GDM1 (cell line): ENCODE measurements around the gene WDFY2.

Experiments
- DNase-seq: peaks from one replicate; lab custom pipeline; 2025; lab: John Stamatoyannopoulos, UW

WDFY2 gene

DNA sequence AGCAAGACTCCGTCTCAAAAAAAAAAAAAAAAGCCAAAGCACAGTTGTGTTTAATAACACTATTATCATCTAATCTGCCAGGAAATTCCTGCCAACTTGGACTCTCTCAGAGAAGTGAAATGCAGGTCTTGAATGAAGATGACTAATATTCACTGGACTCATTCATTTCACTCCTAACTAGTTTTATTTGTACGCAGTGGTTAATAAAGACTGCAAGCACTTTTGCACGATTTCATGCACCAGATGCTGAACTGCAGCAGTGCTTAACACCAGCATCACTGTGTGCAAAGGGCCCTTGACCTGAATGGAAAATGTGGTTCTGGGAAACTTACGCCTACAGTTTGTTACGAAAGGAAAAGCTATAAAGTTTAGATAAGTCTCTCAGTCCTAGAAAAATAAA lies 156.4 kb downstream of the WDFY2 start:
- DNase-seq: no peak

DNA sequence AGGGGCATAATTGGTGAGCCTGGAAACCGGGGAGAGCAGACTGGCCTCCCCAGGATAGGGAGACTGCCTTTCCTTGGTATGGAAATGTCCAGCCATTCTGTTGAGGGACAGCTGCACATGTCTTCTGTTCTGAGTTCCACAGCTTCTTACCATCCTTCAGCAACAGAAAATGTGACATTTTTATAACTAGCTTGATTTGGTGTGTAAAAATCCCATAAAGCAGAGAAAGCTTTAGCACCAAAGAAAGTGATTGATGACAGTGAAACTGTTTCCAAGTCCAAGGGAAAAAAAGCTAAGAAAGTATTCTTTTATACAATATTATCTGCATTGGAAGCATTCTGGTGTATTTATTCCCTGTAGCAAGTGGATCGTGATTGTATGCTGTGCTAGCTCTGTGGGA lies 157.8 kb downstream of the WDFY2 start:
- no peak for DNase-seq

DNA sequence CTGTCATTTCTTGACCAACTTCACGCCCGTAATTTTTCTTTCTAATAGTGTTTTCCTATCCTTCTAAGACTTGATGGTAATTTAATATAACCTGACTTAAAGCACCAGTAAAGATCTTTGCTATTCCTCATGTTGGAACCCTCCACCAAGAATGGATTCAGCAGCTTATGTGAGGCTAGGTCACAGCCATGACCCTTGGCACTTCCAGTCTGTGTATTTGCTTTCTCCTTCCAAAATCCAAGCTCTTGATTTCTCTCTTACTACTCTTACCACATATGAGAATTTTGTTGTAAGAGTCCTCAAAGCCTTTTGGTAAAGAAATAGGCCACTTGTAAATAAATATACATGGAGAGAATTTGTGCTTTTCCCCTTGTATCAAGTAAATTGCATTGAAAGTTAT lies 158.3 kb downstream of the WDFY2 start:
- DNase-seq: no peak

DNA sequence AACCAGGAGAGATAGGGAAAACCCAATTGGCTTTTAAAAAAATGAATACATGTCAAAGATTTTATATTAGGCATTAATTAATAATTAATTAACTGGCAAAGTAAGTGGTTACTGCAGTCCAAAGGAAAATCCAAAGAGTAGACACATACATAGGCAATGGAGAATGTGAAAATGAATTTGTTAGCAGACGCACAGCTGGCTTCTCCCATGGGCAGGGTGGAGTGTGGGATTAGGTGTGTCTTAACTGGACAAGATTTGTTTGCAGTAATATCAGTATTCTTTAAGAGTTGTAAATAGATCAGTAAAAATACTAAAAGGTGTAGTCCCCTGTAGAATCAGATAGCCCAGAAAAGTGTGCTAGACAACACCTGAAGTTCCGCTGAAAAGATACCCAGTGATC lies 161.0 kb downstream of the WDFY2 start:
- no peak for DNase-seq

DNA sequence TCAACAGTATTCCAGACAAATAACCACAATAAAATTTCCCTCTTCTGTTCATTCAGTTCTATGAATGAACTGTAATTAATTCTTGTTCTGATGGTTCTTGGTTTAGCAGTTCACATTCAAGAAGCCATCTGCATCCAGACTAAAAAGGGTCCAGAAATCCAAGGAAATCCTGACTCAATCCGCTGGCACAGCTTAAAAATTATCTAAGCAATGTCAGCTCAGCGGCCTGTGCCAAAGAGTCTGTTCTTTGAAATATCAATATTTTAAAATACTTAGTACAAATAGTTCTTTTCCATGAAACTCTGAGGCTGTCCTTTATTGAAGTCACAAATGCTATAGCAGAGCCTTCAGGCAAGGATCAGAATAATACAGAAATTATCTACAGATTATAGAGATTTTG lies 162.5 kb downstream of the WDFY2 start:
- DNase-seq: no peak

DNA sequence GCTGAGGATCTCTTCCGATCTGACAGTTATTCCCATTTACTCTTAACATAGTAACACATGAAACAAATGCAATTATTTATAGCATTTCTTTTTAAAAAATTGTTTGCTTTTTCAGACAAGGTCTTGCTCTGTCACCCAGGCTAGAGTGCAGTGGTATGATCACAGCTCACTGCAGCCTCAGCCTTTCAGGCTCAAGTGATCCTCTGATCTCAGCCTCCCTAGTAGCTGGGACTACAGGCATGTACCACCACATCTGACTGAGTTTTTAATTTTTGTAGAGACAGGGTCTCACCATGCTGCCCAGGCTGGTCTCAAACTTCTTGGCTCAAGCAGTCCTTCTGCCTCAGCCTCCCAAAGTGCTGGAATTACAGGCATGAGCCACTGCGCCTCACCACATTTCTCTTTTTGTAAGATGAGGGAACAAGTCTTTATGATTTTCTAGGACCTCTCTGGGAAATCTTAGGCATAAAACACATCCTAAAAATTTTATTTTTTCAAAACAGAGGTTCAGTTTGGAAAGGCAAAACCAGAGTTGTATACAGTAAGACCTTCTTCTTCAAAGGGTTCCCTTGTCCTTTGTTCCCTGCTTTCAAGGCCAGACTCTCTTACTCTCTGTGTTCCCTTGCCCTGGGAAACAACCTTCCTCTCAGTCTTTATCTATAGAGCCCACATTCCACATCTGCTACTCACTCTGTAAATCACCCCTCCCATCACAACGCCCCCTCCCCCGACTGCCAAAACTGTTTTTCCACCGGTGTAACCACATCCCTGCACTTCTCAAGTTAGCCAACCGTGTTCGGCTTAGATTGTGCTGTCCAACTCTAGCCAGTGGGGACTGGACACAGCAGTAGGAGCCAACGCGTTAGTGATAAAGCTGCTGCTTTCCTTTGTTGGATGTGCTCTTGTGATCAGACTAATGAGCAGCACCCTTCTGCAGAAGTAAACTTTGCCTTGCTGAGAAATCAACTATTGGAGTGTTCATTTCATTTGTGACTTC lies 163.5 kb downstream of the WDFY2 start:
- DNase-seq: no peak

DNA sequence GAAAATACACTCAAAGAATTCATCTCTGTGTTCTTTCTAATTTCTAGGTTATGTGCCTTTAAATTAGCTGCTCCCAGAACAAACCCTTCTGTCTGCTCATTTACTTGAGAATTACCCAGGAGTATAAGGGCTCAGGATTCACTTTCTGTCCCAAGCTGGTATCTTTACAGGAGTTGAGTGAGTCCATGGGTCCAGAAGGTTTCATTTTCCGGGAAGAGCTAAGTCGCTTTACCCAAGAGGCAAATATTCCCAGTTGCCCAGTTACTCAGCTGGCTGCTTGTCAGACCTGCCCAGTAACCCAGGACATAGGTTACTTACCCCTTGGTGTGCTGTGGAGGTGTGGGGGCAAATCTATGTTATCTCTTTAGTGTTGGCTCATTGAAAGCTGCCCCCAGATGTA lies 172.4 kb downstream of the WDFY2 start:
- no peak for DNase-seq

DNA sequence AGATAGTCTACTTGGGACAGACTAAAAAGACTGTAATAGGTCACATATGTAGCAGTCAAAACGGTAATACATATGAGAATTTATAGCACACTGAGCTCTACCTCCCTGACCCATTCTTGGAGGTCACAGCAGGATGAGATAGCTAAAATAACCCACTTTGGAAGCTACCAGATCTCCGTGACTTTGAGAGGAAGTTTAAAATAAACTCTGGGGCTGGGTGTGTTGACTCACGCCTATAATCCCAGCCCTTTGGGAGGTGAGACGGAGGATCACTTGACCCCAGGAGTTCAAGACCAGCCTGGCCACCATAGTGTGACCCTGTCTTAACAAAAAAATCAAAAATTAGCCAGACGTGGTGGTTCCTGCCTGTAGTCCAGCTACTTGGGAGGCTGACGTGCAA lies 174.4 kb downstream of the WDFY2 start:
- DNase-seq: no peak

DNA sequence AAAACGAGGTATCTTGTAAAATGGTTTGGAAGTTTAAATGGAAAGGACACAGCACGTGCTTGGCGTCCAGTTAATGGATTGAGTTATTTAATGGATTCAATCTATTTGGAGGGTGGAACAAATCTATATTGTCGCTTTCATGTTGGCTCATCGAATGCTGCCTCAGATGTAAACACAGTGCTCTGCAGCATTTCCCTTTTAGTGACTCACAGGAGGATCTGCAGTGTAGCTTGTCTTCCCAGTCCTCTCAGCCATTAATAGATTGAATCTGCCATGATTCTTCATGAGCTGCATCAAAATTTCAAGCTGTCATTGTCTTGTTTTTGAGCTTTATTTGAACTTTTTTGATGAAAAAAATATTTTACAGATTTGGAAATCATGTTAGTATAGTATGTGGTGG lies 175.0 kb downstream of the WDFY2 start:
- DNase-seq: no peak

DNA sequence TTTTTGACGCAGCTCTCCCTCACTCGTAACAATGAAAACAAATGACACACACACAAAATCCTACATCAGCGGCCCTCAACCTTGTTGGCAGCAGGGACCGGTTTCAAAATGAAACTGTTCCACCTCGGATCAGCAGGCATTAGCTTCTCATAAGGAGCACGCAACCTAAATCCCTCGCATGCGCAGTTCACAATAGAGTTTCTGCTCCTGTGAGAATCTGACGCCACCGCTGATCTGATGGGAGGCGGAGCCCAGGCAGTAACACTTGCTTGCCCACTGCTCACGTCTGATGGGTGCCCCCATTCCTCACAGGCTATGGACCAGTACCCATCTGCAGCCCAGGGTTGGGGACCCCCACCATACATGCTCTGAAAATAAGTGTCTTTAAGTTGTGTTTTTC lies 176.3 kb downstream of the WDFY2 start:
- DNase-seq: no peak

DNA sequence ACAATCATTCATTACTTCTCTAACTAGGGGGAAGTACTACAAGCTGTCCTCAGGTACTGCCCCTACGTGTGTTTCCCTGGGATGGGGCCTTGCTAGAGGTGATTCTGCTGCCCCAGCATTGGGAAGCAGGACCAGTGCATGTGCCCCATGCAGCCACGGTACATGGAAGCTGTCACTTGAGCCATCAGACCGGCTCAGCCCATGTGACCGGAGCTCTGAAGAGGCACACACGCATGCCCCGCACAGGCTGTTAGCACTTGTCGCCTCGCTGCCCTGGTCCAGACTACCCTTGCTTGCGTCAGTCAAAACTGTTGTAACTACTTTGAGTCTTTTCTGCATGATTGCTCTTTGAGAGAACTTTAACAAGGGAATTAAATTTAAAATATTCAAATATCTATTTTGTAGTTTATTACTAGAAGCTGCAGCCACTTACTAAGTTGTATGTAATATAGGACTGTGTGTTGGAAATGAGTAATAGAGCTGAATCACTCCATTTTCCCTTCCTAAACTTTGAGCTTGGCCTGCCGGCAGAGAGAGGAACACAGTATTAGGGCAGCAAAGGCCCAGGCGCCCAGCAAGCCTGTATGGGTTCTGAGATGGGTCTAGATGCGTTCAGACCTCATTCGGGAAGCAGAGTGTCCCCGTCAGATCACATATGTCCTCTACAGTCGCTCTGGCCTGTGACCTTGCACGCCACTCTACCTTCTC lies 177.5 kb downstream of the WDFY2 start:
- DNase-seq: no peak

DNA sequence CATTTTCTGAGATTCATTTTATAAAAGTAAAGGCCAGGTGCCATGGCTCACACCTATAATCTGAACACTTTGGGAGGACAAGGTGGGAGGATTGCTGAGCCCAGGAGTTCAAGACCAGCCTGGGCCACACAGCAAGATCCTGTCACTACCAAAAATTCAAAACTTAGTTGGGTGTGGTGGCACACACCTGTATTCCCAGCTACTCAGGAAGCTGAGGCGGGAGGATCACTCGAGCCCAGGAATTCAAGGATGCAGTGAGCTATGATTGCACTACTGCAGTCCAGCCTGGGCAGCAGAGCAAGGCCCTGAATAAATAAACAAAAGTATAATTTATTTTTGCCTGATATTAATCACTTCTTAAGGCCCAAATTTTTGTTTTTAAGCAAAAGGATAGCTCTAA lies 179.2 kb downstream of the WDFY2 start:
- DNase-seq: no peak

DNA sequence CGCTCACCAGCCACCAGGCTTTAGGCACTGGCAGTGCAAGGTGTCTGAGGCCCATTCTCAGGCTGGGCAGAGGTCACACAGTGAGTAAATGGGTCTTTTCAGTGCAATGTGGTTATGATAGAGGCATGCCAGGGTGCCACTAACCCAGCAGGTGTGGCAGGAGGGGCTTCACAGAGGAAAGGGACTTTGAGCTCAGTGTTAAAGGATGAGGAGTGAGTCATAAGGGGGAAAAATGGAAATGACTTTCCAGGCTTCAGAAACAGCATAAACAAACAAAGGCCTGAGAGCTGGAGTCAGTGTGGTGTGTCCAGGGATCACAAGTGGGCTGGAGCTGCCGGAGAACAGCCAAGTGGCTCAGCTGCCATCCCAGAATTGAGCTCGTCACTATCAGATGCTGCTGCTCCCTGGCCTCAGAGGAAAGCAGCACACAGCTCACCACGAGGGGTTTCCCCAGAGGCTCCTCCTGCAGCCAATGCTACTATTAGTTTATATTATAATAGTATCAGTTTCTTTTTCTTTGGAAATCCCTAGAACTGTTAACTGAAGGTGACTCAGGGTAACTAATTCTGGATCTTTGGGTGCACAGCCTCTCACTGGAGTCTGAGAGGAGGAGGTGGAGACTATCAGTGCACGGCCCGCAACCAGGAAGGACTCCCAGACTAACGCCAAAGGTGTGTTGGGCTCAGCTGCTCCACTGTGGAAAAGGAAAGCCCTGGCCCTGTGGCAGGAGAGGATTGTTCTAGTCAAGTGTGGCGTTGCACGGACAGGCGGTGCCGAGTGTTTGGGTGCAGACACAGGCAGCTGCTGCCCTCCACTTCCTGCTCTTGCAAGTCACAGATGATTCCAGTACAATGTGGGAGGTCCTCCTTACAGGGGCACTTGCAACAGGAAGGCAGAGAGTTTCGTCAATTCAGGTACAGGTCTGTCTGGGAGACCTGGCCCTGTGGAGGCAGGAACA lies 180.2 kb downstream of the WDFY2 start:
- DNase-seq: no peak

DNA sequence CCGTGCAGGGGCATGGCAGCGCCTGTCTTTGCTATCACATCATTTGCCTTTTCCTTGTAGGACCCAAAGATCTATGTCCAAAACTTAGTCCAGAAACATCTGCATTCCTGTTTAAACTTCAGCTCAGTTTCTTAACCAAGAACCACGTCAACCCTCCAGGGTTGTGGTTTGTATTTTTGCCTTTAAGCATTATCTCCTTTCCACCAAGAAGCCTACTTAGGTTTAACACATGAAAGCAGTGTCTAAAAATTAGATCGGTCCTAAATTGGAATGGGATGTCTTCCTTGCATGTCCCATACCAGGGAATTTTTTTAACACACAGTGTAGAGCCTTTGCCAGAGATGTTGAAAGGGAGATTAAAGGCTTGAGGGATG lies 180.9 kb downstream of the WDFY2 start:
- no peak for DNase-seq

DNA sequence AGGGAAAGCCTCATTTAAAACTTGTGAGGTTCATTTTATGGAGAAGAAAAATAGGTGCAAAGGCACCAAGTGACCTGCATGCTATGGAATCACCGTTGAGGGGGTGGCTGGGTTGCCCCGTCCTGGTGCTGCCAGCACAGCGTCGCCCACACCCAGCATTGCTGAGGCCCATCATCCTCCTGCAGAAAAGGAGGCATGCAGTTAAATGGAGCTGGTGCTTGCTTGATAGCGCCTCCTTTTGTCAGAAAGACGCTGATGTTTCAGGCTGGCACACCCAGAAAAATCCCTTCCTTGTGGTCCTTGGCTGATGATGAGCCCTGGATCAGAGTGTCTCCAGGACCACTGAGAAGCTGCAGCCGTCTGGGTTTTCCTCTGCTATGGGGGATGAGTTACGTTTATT lies 182.8 kb downstream of the WDFY2 start:
- DNase-seq: no peak

DNA sequence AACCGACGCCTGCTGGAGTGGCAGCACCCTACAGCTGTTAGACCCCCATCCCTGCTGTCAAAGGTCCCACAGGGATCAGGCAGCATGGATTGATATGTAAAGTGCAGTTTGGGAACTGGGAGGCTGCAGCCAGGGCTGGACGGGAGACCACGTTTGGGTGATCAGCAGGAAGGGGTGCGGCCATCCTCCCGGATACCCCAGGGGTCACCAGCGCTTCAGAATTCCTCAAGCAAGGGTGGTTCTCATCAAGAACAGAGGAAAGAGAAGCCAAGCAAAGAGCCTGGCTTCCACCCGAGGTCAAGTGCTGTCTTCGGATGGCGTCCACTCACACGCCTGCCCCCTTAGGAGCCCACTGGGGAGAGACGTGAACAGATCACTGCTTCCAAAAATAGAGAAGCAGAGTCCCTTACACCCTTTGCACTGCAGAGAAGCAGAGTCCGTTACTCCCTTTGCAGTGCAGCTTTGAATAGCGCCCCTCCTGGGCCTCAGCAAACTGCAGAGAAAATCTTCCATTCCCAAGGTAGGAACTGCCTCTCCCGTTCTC lies 184.2 kb downstream of the WDFY2 start:
- DNase-seq: no peak

DNA sequence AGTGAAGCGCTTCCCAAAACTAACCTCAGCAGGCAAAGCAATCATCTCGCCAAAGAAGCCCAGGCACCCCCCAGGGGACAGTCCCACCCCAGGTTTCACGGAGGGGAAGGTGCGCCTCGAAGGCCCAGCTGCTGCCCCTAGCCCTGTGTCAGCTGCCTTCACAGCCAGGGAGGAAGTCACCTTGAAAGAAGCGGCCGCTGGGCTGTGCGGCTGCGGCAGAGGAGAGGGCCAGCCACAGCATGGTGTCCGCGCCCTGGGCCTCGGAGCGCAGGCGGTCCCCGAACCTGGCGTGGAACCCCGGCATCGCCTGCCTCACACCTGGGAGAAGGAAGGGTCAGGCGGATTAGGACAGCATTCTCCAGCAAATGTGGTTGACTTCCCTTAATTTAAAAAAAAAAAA lies 184.7 kb downstream of the WDFY2 start:
- no peak for DNase-seq

DNA sequence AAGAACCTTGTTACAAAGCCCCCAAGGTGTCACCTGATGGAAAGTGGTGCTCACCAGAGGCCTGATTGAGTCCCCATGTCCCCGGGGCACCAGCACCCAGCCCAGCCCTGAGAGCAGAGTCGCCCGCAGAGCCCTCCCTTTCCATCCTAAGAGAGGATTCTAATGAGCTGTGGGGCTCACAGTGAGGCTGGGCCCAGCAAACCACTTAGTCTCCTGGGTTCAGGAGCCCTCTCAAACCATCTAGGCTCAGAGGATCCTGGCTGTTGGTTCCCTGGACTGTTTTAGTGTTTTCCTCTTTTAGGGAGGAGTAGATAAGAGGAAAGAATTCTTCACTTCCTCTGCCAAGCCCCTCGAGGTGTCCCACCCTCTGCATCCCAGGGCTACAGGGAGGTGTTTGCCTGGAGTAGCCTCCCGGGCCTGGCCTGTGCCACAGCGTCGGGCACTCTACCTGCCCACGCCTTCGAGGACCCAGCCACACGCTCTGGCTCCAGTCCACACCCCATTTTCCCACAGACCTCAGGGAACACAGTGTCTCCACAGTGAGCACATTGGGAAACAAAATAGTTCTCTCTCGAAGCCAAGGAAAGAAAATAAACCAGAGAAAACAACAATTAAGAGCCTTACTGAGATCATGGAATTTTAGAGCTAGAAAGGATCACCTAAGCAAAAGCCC lies 185.3 kb downstream of the WDFY2 start:
- DNase-seq: no peak

DNA sequence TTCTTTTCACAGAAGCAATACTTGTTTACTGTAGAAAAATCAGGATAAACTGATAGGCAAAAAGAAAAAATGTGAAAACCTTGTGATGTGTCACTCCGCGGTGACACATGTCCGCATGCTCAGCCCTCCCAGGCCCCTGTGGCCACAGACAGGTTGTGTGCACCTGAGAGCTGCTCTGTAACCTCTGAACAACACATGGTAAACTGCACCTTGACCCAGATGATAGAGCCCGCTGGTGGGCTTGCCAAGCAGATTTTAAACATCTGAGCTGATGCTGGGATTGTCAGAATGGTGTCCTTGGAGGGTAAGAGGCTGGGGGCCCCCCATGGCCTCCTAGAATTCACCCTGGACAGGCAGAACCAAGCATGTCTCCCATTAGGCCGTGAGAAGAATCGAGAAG lies 185.9 kb downstream of the WDFY2 start:
- no peak for DNase-seq

DNA sequence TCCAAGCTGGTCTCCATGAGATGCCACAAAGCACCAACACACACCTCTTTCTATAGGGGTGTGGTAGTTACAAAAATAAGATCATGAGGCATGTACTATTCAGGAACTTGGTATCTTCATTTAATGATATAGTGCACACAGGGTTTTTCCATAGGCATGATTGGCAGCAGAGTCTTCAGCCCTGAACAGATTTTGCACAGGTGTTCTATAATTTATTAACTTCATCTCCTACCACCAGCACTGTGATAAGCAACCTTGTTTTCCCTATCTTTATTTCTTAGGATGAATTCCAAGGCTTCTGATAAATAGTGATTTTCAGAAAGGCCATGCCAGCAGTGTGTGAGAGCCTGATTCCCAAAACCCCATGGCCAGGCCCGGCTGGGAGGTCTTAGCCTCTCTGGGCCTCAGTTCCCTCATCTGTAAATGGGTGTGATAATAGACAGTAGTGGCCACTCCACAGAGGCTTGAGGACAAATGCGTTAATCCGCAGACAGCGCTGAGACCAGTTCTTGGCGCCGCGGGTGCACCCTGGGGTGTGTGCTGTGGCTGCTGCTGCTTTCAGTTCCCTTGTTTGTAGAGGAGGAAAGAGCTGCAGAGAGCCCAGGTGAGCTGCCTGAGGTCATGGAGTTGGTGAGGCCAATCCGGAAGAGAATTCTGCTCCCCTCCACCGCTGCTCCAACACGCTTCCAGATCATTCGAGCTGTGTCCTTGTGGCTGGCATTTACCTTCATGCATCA lies 186.6 kb downstream of the WDFY2 start:
- no peak for DNase-seq
